Astrocyte of the hippocampus (primary cell): ENCODE results near the gene TBC1D16.

Experiments used
- DNase-seq: peaks from one replicate; pipeline ENCODE4 v3.0.0; 2011; ENCODE audit warnings: low read depth, low spot score

The TBC1D16 gene

GRCh38 chr17:79988185-79988971 is 47.3 kb downstream of the TBC1D16 start:
- DNase-seq = peak; percentile 84

- DNase-seq = no peak
Measured at GRCh38 chr17:79987935-79988184, 47.8 kb downstream of the TBC1D16 start.

- no peak for DNase-seq
Measured at GRCh38 chr17:79987187-79987934, 48.3 kb downstream of the TBC1D16 start.

DNA sequence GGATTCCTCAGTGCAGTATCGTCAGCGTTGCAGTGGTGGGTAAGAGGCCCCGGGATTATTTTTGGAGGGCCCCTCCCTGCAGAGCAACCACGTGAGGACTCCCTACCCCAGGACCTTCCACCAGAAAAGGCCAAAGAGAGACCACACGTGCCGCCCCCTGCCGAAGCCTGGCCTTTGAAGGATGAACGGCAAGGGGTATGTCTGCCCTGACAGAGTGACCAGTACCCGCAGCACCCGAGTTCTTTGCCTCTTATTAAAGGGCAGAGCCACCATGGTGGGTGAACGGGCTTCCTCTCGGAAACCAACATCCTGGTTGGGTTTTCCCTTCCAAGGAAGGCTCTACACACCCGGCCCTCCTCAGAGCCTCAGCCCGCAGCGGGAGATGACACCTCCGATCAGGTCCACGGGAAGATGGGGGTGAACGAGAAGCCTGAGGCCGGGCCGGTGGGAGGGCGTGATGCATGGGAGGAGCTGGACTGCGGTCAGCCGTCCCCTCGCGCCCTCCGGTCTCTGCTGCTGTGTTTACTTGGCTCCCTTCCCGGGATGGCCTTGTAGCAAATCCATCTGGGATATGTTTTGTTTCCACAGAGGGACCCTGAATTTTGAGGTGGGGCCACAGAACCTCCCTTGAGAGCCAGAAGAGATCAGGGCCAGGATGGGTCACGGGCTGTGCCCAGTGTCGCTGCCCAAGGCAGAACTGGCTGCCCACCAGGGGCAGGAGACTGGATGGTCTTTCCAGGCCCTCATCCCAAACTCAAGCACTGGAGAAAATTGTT is 49.1 kb downstream of the TBC1D16 start:
- DNase-seq = no peak

DNA sequence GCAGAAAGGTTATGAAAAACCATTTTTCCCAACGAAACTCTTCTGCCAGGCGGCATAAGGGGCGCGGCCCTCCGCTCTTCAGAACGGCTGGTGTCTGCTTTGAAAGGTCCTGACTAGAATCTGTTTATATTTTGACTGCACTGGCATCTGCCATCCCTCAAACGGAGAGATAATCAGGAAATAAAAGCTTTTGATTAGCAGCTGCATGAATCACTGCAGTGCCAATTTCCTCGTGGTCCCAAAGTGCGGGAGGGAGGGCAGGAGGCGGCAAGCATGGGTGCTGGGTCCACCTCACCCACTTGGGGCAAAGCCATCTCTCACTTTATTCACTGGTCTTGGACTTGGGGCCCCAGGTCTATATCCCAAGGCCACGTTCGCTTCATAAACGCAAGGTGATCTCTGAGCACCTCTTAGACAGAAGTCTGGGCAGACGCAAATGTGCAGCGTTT is 49.7 kb downstream of the TBC1D16 start:
- DNase-seq = no peak

GRCh38 chr17:79985361-79985942 is 50.2 kb downstream of the TBC1D16 start:
- no peak for DNase-seq

GRCh38 chr17:79984877-79985276 is 50.8 kb downstream of the TBC1D16 start:
- DNase-seq = no peak

GRCh38 chr17:79984045-79984840 is 51.4 kb downstream of the TBC1D16 start:
- no peak for DNase-seq

- DNase-seq = no peak
Measured at GRCh38 chr17:79983456-79983855, 52.2 kb downstream of the TBC1D16 start.

DNA sequence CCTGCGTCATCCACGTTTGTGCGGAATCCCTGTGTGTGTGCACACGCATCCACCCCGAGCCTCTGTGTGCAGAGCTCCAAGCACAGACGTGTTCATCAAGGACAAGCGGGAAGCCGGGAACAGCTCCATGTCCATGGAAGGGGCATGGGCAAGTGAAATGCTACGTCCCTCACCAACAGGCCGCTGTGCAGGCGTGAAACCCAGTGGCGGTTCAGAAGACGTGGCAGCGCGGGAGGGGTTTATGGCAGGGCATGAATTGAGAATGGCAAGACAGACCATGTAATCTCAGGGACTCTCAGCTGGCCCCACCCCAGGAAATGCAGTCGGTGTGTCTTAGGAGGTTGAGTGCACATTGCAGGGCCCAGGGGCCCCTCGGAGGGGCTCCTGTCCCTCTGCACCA is 52.7 kb downstream of the TBC1D16 start:
- DNase-seq = no peak

- peak; percentile 26 for DNase-seq
Measured at GRCh38 chr17:79981661-79982101, 54.0 kb downstream of the TBC1D16 start.

- DNase-seq = no peak
Measured at GRCh38 chr17:79981090-79981489, 54.6 kb downstream of the TBC1D16 start.

- DNase-seq = no peak
Measured at GRCh38 chr17:79980246-79981043, 55.2 kb downstream of the TBC1D16 start.

GRCh38 chr17:79979816-79980215 is 55.9 kb downstream of the TBC1D16 start:
- DNase-seq = no peak

DNA sequence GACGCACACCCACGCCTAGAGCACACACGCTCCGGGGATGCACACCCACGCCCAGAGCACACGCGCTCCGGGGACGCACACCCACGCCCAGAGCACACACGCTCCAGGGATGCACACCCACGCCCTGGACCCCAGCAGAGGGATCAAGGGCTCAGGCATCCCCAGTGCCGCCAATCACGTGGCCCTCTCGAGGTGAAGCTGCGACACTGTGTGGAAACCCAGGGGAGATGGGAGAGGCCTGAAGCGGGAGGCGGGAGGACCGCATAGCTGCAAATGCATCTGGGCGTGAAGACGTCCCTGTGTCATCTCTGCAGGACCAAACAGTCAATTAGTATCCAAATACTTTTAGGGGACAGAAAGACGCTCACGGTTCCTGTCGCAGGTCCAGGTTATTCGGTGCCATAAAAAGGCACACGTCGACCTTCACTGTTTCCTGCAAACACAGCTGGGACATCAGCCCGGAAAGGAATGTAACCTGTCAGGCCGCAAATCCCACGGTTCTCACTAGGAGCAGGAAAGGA is 56.4 kb downstream of the TBC1D16 start:
- no peak for DNase-seq

DNA sequence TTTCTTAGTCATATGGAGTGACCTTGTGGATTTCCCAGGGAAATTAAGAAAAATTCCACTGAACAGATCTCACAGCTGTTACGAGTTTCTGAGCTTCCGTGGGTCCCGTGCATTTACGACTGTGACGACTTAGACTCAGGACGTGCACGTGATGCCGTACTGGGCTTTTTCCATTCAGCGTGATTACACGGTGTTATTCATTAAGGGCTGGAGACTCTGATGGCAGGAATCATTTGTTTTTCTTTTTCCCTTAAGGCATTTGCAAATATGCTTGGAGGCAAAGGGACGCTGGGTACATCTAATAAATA is 57.2 kb downstream of the TBC1D16 start:
- DNase-seq = no peak

- DNase-seq = peak; percentile 75
Measured at GRCh38 chr17:79977708-79978547, 57.7 kb downstream of the TBC1D16 start.

DNA sequence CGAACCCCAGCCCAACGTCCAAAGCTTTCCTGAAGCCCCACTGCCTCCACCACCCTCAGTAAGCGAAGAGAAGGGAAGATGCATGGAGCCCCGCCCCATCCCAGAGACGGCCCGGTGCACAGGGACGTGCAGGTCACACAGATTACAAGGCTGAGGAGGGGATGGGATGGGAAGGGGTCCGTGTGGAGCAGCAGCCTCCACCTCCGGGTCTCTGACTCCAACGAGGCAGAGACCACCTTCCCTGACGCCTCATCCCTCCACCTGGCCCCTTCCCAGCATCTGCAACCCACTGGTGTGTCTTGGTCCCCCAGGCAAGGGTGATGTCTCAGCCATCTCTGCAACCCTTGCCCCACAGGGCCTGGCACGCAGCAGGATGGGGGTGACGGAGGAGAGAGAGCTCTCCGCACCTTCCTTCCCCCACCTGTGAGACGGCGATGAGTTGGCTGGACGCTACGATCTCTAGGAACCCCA is 58.5 kb downstream of the TBC1D16 start:
- DNase-seq = no peak

GRCh38 chr17:79976451-79976850 is 59.2 kb downstream of the TBC1D16 start:
- no peak for DNase-seq
